Measurements from ENCODE around the gene DLG2. TPM values are rescaled to one million over a fixed set of nuclear protein-coding genes. Genes with fewer than 3 reads are reported as not detected.

Gene DLG2
- total and polyA plus RNA-seq, 4 donors, result 0.30 to 5.5 (median 0.68) TPM

DNA sequence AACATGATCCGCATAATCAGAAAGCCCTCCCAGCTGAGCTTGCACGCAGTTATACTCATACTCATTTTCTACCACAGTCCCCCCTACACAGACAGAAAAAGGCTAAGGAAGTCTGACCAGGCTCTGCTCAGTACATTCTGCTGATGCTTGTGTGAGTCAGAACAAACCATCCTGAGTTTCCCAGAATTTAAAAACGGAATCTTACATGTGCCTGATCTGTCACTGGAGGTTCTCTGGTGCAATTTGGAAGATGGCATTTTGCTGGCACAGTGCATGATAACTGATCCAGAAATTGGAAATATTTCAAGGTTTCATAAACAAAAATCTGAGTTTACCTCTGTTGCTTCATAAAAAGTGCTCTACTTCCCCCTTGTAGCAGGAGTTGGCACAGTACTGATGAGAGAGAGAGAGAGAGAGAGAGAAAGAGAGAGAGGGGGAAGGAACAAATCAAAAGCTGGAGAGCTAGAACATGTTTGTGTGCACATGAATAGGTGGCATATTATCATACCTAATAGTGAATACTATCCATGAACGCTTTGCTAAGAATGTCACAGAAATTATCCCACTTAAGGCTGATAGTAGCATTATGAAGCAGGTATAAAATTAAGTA is 1085.3 kb downstream of the DLG2 start:
- H3K4me1 ChIP-seq (ENCODE audit: control insufficient read depth in 4 of 4, insufficient read depth in 4 of 4, low read length in 3 of 4), result no peaks in the 10 kb centered on the region
- no peak overlapping the region for H3K9ac ChIP-seq (ENCODE audit: low read depth in 1 of 2, low read length in 2 of 2)
- H3K36me3 ChIP-seq (ENCODE audit: control insufficient read depth in 4 of 4, insufficient read depth in 3 of 4, low read depth in 1 of 4, low read length in 3 of 4), result no peaks in the 10 kb centered on the region
- DNase-seq (ENCODE audit: low spot score), result no peak
- no peak overlapping the region for H3K4me3 ChIP-seq (ENCODE audit: low read depth in 1 of 3, low read length in 3 of 3)
- no peaks in the 10 kb centered on the region for H3K9me3 ChIP-seq (ENCODE audit: control insufficient read depth in 4 of 4, low read length in 3 of 4)
- 85% methylated on average over 4 of the region's 4 CpGs for WGBS
- no peak for TF ChIP-seq FOXA2 (IDR thresholded peaks at IDR 0.05)
- TF ChIP-seq NR2F2 (IDR thresholded peaks at IDR 0.05), result no peak
- TF ChIP-seq MAX (IDR thresholded peaks at IDR 0.05), result no peak
- no peak for TF ChIP-seq RAD21 (IDR thresholded peaks at IDR 0.05)
- no peak for TF ChIP-seq HNF4A (conservative IDR thresholded peaks at IDR 0.05)
- no peak for TF ChIP-seq ZBTB33 (IDR thresholded peaks at IDR 0.05)
- TF ChIP-seq YY1 (IDR thresholded peaks at IDR 0.05), result no peak
- TF ChIP-seq FOXA1 (IDR thresholded peaks at IDR 0.05), result no peak
- no peak for TF ChIP-seq CTCF (IDR thresholded peaks at IDR 0.05; ENCODE audit: low read depth, low read length, missing input control)
- TF ChIP-seq, protein P1, sequence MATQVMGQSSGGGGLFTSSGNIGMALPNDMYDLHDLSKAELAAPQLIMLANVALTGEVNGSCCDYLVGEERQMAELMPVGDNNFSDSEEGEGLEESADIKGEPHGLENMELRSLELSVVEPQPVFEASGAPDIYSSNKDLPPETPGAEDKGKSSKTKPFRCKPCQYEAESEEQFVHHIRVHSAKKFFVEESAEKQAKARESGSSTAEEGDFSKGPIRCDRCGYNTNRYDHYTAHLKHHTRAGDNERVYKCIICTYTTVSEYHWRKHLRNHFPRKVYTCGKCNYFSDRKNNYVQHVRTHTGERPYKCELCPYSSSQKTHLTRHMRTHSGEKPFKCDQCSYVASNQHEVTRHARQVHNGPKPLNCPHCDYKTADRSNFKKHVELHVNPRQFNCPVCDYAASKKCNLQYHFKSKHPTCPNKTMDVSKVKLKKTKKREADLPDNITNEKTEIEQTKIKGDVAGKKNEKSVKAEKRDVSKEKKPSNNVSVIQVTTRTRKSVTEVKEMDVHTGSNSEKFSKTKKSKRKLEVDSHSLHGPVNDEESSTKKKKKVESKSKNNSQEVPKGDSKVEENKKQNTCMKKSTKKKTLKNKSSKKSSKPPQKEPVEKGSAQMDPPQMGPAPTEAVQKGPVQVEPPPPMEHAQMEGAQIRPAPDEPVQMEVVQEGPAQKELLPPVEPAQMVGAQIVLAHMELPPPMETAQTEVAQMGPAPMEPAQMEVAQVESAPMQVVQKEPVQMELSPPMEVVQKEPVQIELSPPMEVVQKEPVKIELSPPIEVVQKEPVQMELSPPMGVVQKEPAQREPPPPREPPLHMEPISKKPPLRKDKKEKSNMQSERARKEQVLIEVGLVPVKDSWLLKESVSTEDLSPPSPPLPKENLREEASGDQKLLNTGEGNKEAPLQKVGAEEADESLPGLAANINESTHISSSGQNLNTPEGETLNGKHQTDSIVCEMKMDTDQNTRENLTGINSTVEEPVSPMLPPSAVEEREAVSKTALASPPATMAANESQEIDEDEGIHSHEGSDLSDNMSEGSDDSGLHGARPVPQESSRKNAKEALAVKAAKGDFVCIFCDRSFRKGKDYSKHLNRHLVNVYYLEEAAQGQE (IDR thresholded peaks at IDR 0.05), result no peak
- no peak for TF ChIP-seq RXRA (IDR thresholded peaks at IDR 0.05)
- no peaks in the 10 kb centered on the region for H3K27me3 ChIP-seq (ENCODE audit: control insufficient read depth in 4 of 4, insufficient read depth in 4 of 4, low read length in 3 of 4)
- no peak overlapping the region for H3K27ac ChIP-seq (ENCODE audit: low read depth in 1 of 2, low read length in 2 of 2)

- DNase-seq (ENCODE audit: low spot score), result no peak
- WGBS, result 88% methylated on average over 3 of the region's 3 CpGs
- no peak overlapping the region for H3K27ac ChIP-seq (ENCODE audit: low read depth in 1 of 2, low read length in 2 of 2)
- no peak for TF ChIP-seq HNF4G (IDR thresholded peaks at IDR 0.05)
- TF ChIP-seq MAX (IDR thresholded peaks at IDR 0.05), result no peak
- no peak for TF ChIP-seq RAD21 (IDR thresholded peaks at IDR 0.05)
- TF ChIP-seq ZBTB33 (IDR thresholded peaks at IDR 0.05), result no peak
- no peak for TF ChIP-seq FOXA1 (IDR thresholded peaks at IDR 0.05)
- no peak for TF ChIP-seq YY1 (IDR thresholded peaks at IDR 0.05)
- TF ChIP-seq SP1 (IDR thresholded peaks at IDR 0.05), result no peak
- no peak for TF ChIP-seq CTCF (IDR thresholded peaks at IDR 0.05; ENCODE audit: low read depth, low read length, missing input control)
- no peak for TF ChIP-seq GABPA (IDR thresholded peaks at IDR 0.05 in 1 of 2, conservative IDR thresholded peaks at IDR 0.05 in 1 of 2)
- TF ChIP-seq TAF1 (conservative IDR thresholded peaks at IDR 0.05), result no peak
Measured at GRCh38 chr11:84536456-84536855, 1090.7 kb downstream of the DLG2 start.

More at GRCh38 chr11:84536456-84536855, 1090.7 kb downstream of the DLG2 start:
- Histone ChIP-seq H3K36me3 (ENCODE audit: control insufficient read depth in 4 of 4, insufficient read depth in 3 of 4, low read depth in 1 of 4, low read length in 3 of 4) (no peaks in the 10 kb centered on the region), H3K4me3 (ENCODE audit: low read depth in 1 of 3, low read length in 3 of 3) (no peak overlapping the region), H3K9ac (ENCODE audit: low read depth in 1 of 2, low read length in 2 of 2) (no peak overlapping the region), H3K9me3 (ENCODE audit: control insufficient read depth in 4 of 4, low read length in 3 of 4) (no peaks in the 10 kb centered on the region), H3K4me1 (ENCODE audit: control insufficient read depth in 4 of 4, insufficient read depth in 4 of 4, low read length in 3 of 4) (no peaks in the 10 kb centered on the region), H3K27me3 (ENCODE audit: control insufficient read depth in 4 of 4, insufficient read depth in 4 of 4, low read length in 3 of 4) (peaks cover 0 to 2% (median 0%) of the 10 kb centered on the region in 4 donors)
